Measurements from ENCODE around the gene LSAMP.
A peak's percentile ranks its signal among the peaks of the same experiment; 100 is the strongest.
"Not testable (repeated sequence)": the region's sequence is repeated elsewhere in the genome, so short reads cannot be mapped to it uniquely, and the experiment has no call there.

The LSAMP gene

DNA sequence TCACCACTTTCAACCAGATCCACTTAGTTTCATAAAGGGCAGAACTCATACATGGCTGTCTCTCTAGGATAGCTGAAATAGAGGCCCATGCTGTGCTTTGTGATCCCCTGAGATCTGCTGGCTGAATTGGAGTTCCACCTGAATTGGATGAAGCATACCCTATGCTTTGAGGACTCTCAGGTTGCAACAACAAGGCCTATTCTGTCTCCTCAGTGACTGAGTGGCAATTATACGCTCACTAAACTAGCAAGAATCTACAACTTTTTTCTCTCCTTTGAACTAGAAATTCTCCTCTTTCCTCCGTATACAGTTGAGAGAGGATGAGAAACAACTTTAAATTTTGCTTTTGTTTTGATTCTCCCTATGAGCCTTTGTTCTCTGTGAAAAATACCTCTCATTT, 348.7 kb downstream of the LSAMP start:
- no peak for DNase-seq

DNA sequence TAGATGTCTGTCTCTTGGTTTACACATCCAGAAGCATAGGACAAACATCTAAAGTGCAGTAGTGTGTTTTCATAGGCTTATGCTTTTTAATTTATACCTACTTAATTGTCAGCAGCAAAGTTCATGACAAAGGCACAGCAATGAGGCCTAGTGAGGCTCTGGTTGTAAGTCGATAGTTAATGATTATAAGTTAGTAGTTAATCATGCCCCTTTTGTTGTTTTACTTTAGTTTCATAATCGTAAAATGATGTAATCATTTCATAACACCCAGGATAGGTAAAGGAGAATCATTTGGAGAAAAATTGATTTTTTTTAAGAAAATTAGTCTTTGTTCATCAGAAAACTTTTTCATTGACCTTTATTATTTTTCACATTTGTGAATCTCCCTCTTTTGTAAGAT, 351.9 kb downstream of the LSAMP start:
- no peak for DNase-seq

GRCh38 chr3:116087426-116087825, 357.9 kb downstream of the LSAMP start:
- no peak for DNase-seq

DNA sequence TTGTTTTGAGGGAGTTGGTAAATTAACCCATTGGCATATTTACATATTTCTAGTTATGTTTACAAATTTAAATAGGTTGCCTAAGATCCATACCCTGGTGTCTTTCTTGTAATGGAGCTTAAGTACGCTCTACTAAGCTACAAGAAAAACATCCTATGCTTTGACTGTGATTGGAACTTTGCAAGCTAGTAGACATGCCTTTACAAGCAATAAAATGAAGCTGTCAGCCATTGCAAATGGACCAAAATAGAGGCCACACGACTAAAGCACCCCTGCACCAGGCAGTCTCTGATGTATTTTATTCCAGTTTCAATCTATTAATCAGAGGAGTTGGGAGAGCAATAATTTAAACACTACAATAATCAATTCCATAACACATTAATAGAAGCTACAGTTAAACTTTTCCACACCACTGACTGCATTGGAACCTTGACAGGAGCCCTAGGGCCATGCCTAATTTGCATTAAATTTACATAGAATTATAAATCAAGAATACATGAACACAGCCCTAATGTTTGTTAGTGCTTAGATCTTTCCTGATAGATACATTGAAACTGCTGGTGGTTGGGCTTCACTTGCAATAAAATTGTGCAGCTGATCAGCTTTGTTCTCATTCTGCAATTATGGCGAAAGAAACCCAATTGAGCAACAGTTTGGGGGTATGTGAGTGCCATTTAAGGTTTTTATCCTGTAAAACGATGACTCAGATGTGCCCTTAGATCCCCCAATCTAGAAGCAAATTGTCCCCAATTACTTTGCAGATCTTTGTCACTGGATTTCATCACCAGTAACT, 360.1 kb downstream of the LSAMP start:
- DNase-seq, result no peak

GRCh38 chr3:116083683-116084082, 361.6 kb downstream of the LSAMP start:
- no peak for DNase-seq

DNA sequence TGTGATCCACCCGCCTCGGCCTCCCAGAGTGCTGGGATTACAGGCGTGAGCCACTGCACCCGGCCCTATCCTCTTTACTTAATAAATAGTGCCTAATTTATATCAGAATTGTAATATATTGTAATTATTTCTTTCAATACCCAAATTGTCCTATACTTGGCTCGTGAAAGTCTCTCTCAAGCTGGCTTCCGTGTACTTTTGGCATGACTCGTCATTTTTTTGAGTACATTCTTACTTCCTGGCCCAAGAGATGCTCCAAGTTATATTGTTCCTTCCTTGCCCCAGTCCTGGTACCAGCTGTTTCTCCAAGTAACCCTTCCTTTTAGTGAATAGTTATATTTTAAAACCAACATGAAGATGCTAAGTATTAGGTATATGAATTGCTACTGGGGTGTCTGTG, 366.7 kb downstream of the LSAMP start:
- no peak for DNase-seq

DNA sequence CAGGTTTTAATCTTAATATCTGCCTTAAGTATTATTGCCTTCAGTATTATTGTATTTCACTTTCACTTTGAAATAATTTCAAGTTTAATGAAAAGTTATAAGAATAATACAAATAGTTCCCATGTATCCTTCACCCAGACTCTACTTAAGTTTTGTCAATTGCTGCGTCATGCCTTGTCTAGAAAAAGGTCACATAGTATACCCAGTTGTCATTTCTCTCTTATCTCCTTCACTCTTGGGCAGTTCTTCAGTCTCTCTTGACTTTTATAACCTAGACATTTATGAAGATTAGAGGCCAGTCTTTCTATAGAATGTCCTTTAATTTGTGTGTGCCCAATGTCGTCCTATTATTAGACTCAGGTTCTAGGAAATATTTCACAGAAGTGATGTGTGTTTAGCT, 367.7 kb downstream of the LSAMP start:
- no peak for DNase-seq

- DNase-seq, result no peak
Measured at GRCh38 chr3:116077059-116077458, 368.2 kb downstream of the LSAMP start.

DNA sequence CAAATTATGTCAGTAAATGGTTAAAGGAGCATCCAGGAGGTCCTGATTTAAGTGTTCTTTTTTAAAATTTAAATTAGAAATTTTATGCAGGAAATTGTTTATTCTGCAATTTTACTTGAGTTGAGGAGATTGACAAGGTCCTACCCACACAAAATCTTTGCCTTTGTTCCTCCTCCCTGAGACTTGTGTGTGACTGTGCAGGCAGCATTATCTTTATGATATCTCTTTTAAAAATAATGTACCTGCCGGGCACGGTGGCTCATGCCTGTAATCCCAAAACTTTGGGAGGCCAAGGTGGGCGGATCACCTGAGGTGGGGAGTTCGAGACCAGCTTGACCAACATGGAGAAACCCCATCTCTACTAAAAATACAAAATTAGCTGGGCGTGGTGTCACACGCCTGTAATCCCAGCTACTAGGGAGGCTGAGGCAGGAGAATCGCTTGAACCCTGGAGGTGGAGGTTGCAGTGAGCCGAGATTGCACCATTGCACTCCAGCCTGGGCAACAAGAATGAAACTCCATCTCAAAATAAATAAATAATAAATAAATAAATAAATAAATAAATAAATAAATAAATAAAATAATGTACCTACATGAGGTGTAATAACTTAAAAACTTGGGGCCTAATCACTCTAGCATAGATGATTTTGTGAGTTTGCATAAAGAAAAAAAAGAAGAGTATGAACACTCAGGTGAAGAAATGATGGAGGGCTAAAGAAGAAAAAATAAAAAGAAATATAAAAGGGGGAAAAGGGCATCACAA, 374.6 kb downstream of the LSAMP start:
- not testable (repeated sequence) for DNase-seq

- DNase-seq, result no peak
Measured at GRCh38 chr3:116070061-116070460, 375.2 kb downstream of the LSAMP start.

GRCh38 chr3:116069024-116069423, 376.3 kb downstream of the LSAMP start:
- DNase-seq, result no peak

- no peak for DNase-seq
Measured at GRCh38 chr3:116067326-116067725, 378.0 kb downstream of the LSAMP start.

- no peak for DNase-seq
Measured at GRCh38 chr3:116065501-116065900, 379.8 kb downstream of the LSAMP start.

DNA sequence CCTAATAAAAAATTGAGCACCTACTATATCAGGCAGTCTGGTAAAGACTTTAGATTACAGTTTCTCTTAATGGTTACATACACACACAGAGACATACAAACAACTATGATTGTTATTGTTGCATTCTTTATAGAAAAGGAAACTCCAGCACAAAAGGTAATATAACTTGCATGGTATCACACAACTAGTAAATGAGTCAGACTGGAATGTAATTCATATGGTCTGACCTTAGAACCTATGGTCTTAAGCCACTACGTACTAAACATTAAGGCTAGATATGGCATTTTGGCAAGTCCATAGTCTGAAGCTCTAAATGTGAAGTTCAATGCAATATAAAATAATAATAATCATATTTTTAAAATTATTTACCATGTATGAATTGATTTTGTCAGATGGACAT, 380.6 kb downstream of the LSAMP start:
- DNase-seq, result peak; percentile 20

- DNase-seq, result peak; percentile 97
Measured at GRCh38 chr3:116059421-116060096, 385.7 kb downstream of the LSAMP start.

GRCh38 chr3:116058844-116059243, 386.4 kb downstream of the LSAMP start:
- DNase-seq, result no peak

- DNase-seq, result peak; percentile 58
Measured at GRCh38 chr3:116057400-116058006, 387.8 kb downstream of the LSAMP start.

- no peak for DNase-seq
Measured at GRCh38 chr3:116056280-116056679, 389.0 kb downstream of the LSAMP start.

GRCh38 chr3:116053017-116053416, 392.3 kb downstream of the LSAMP start:
- no peak for DNase-seq

DNA sequence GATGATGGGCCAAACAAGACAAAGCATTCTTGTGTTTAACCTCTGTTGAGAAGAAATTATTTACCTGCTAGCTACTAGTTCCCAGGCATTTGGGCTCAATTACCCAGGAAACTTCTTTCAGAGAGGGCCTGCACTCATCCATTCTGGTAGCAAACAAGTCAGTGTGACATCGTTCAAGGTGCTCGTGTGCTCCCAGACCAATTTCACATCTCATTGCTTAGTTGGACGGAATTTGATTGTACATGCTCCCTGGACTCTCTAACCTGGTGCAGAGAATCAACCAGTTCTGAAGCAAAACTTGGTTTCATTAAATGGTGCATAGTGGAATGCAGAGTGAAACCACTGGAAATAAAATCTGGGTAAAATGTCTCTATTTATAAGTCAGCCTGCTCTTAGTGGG, 392.7 kb downstream of the LSAMP start:
- no peak for DNase-seq

DNA sequence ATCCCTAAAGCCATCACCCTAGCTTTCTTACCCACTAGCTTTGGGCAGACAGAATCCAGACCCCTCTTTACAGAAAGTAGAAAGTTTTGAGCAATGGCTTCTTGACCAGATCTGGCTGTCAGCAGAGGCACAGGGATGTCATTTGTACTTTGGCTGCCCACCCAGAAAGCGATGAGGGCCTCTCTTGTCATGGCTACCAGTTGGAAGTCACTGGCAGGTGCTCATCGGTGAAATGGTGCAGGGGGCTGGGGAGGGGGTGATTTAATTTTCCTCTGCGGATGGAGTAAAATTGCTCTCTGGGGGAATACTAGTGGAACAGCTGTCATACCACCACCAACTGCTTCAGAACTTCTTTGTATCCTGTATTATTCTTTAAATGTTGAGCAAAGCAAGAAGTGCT, 393.7 kb downstream of the LSAMP start:
- DNase-seq, result no peak

- no peak for DNase-seq
Measured at GRCh38 chr3:116051040-116051439, 394.2 kb downstream of the LSAMP start.

- DNase-seq, result no peak
Measured at GRCh38 chr3:116050311-116050915, 394.9 kb downstream of the LSAMP start.

All from fibroblast of upper back skin (primary cell).